Endometrial microvascular endothelial cells (primary cell): ENCODE data around the gene PAFAH1B1. TPM values are rescaled to one million over a fixed set of nuclear protein-coding genes. Genes with fewer than 3 reads are reported as not detected.
"Not testable (repeated sequence)": the region's sequence is repeated elsewhere in the genome, so short reads cannot be mapped to it uniquely, and the experiment has no call there.

Experiments
- in situ Hi-C: cut with HindIII; loops from 2 replicates; pipeline ENCODE4 v1.10.0; 2017; ENCODE audit warnings: low sequenced_read_pairs, low pct_unique_long_range_greater_than_20kb; ENCODE audit errors: inconsistent ontology term
- total RNA-seq: library from RNA; depleted of rRNA; stranded (reverse); fragments of >200 nt; gene quantifications from one replicate; pipeline ENCODE4 v1.2.3, GENCODE V29; 2015; ENCODE audit errors: inconsistent ontology term

PAFAH1B1 gene
- total RNA-seq, 1 donor from 2014 or later = 48.4 TPM

- in situ Hi-C loops = no loop called here
These were observed 2.3 kb upstream of the PAFAH1B1 start for GRCh38 chr17:2591040-2591640.

DNA sequence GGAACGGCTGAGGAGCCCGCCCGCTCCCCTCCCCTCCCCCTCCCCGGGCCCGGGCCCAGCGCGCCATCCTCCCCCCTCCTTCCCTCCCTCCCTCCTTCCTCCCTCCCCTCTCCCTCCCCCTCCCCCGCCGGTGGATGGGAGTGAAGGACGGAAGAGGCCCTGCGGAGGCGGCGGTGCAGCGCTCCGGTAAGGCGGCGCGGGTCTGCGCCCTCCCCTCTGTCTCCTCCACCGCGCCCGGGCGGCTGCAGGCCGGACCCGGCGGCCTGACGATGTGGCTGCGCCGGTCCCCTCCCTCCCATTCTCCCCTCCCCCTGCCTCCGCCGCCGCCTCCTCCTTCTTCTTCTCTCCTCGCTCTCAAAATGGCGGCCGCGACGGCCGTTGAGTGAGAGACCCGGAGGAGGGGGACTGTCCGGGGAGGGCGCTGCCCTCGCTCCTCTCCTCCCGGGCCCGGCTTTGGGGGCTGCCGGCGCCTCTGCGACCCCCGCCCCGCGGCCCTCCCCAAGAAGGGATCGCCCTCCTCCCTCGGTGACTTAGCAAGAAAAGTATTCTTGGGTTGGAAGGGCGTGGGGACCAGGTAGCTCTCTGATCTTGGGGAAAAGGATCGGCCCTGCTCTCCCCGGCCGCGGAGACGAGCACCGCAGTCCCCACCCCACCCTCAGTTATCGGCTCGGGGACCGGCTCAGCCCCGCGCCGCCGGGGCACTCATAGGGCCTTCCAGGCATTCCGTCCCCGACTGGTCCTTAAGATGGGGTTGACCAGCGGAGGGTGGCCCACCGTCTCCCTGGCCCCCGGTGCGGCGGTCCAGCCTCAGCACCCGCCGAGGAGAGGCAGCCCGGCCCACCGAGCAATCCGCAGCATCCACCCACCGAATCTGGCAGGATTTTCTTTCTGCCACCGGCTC is 617 bp downstream of the PAFAH1B1 start:
- in situ Hi-C loops = no loop called here

DNA sequence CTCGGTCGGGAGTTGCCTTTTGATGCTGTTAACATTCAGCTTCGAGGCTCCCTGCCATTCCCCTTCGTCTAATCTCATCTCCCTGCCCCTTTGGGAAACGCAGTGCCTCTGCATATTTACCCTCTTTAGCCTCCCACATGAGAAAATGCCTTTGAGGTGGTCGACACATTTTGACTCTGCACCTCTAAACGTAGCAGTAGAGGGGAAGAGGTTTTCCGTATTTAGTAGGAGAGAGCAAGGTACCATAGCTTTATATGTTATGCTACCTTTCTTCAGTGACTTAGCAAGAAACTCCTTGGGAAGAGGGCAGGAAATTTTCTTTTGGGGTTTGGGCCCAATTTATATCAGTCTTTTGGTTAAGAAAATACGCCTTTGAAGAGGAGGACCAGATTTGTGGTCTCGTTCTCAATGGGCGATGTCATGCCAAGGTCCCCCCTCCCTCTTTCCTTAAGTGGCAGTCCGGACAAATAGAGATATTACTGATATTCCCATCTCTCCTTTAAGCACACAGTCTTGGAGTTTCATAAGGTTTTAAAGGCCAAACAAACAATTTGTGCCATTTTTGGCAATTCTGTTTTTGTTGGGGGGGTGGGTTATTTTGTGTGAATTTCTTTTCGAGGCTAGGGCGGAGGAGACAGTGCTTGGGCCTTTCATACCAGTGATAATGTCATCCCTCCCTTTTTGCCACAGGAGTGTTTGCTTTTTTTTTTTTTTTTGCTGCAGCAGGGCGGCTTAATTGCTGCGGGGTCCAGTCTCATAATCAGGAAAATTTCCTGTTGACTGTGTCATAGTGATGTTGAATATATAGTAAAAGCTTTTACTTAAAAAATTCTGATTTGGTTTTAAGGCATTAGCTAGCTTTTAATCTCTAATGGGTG is 1.5 kb downstream of the PAFAH1B1 start:
- in situ Hi-C loops = no loop called here

- in situ Hi-C loops = no loop called here
These were observed 2.3 kb downstream of the PAFAH1B1 start for GRCh38 chr17:2595716-2596115.

GRCh38 chr17:2598166-2598565 is 4.7 kb downstream of the PAFAH1B1 start:
- in situ Hi-C loops = no loop called here

DNA sequence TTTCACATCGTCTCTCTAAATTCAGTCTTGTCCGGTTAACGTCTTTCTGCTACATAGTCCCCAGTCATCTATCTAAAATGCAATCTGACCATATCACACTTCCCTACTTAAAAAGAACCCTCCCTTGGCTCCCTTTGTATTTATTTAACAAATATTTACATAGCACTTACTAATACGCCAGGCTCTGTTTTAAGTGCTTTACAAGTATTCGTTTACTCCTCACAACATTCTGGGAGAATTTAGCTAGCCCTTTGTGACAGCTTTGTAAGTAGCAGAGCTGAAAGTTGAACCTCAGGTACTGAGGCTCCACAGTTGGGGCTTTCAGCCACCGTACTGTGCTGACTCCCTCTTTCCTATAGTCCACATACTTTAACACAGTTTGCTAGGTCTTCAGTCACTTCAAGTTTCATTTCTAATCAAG is 9.2 kb downstream of the PAFAH1B1 start:
- in situ Hi-C loops = no loop called here

DNA sequence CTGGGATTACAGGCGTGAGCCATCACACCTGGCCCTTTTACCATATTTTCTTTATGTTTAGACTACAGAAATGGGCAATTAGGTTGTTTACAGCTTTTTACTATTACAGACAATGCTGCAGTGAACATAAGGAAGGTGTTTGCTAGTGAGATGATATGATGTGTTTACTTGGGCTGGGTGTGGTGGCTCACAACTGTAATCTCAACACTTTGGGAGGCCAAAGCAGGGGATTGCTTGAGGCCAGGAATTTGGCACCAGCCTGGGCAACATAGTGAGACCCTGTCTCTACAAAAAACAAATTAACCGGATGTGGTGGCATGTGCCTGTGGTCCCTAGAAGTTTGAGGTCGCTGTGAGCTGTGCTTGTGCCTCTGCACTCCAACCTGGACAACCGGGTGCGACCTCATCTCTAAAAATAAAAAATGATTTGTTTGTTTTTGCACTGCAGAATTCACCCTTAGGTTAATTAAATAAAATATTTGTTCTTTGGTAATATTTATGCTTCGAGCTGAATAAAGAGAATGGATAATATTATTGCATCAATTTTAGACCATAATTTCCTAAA is 15.0 kb downstream of the PAFAH1B1 start:
- in situ Hi-C loops = no loop called here

GRCh38 chr17:2609091-2609490 is 15.6 kb downstream of the PAFAH1B1 start:
- in situ Hi-C loops = no loop called here

- in situ Hi-C loops = no loop called here
These were observed 17.0 kb downstream of the PAFAH1B1 start for GRCh38 chr17:2610195-2611175.

- in situ Hi-C loops = no loop called here
These were observed 18.2 kb downstream of the PAFAH1B1 start for GRCh38 chr17:2611627-2612026.

- in situ Hi-C loops = no loop called here
These were observed 19.2 kb downstream of the PAFAH1B1 start for GRCh38 chr17:2612630-2613029.

DNA sequence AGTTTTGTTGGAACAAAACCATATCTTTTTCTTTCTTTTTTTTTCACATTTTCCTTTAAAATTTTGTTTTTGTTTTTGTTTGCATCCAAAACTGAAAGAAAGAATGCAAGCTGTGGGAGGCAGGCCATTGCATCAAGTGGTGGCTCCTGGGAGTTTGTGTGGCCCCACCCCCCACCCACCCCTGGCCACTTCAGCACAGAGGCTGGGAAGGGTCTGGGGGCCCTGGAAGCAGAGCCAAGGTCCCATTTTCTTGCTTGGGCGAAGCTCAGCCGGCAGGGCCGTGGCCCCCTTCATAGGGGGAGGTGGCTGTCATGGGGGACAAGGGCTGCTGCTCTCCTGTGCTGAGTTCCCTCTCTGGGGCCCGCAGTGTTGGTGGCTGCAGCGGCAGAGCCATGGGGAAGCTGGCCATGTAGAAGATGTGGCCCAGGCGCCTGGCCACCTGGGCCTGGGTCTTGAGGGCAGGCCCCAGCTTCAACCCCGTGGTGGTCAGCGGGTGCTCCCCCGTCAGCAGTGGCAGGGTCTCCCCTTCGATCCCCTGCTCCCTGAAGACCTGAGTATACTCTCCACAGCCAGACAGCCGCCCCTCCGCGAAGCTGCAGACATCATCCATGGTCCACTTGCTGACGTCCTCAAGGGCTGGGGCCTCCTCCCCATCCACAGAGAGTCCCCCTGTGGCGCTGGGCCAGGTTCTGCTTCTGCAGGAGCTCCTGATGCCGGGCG is 19.8 kb downstream of the PAFAH1B1 start:
- in situ Hi-C loops = no loop called here

DNA sequence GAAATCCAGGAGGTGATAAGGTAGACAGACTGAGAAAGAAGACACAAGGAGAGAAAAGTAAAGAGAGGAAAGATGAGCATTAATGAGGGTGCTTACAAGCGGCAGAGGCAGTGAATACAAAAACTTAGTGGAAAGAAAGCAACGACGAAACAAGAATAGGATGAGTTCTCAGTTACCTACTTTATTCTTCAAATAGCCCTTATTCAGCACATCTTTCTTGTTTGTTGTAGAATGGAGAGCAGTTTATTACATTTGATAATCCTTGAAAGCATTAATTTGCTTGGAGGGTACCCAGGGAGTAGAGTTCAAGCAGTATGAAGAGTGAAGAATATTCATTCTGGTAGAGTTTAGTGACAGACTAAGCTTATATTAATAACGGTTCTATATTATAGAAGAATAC is 22.4 kb downstream of the PAFAH1B1 start:
- in situ Hi-C loops = no loop called here

- in situ Hi-C loops = no loop called here
These were observed 27.8 kb downstream of the PAFAH1B1 start for GRCh38 chr17:2621241-2621640.

GRCh38 chr17:2621951-2622405 is 28.5 kb downstream of the PAFAH1B1 start:
- in situ Hi-C loops = not testable (repeated sequence)

DNA sequence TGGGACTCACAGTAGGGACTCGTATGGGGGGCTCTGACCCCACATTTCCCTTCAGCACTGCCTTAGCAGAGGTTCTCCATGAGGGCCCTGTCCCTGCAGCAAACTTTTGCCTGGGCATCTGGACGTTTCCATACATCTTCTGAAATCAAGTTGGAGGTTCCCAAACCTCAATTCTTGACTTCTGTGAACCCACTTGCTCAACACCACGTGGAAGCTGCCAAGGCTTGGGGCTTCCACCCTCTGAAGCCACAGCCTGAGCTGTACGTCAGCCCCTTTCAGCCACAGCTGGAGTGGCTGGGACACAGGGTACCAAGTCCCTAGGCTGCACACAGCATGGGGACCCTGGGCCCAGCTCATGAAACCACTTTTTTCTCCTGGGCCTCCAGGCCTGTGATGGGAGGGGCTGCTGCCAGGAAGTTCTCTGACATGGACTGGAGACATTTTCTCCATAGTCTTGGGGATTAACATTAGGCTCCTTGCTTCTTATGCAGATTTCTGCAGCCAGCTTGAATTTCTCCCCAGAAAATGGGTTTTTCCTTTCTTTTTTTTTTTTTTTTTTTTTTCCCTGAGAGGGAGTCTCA is 29.4 kb downstream of the PAFAH1B1 start:
- in situ Hi-C loops = not testable (repeated sequence)

DNA sequence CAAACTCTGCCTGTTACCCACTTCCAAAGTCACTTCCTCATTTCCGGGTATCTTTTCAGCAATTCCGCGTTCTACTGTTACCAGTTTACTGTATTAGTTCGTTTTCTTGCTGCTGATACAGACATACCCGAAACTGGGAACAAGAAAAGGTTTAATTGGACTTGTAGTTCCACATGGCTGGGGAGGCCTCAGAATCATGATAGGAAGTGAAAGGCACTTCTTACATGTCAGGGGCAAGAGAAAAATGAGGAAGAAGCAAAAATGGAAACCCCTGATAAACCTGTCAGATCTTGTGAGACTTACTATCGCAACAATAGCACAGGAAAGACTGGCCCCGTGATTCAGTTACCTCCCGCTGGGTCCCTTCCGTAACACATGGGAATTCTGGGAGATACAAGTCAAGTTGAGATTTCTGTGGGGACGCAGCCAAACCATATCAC is 30.9 kb downstream of the PAFAH1B1 start:
- in situ Hi-C loops = no loop called here
